Loucy (cell line): Measurements from ENCODE around the gene PRDM10.

Source experiments
- H2AFZ ChIP-seq: fragments of 200-600 bp; sonication (generic); 2 replicates; pipeline ENCODE4 v1.6.0; 2016; ENCODE audit warnings: antibody characterized with exemption, mild to moderate bottlenecking, low read length, moderate library complexity
- H3F3A ChIP-seq: fragments of 200-600 bp; 2 replicates; pipeline ENCODE4 v1.6.0; 2016; ENCODE audit warnings: antibody characterized with exemption, low read depth, mild to moderate bottlenecking
- H3K27me3 ChIP-seq: fragments of 200-600 bp; sonication (generic); 2 replicates; pipeline ENCODE4 v1.6.1; 2014; ENCODE audit warnings: low read length, mild to moderate bottlenecking; ENCODE audit not compliant: insufficient read depth, poor library complexity, severe bottlenecking
- H3K36me3 ChIP-seq: fragments of 200-600 bp; sonication (generic); 2 replicates; pipeline ENCODE4 v1.6.1; 2016; ENCODE audit warnings: low read length; ENCODE audit not compliant: insufficient read depth
- H3K4me1 ChIP-seq: fragments of 200-600 bp; sonication (generic); 2 replicates; pipeline ENCODE4 v1.5.1; 2014; ENCODE audit warnings: low read length, mild to moderate bottlenecking; ENCODE audit not compliant: insufficient read depth, poor library complexity, severe bottlenecking
- H3K4me2 ChIP-seq: fragments of 200-600 bp; sonication (generic); 2 replicates; pipeline ENCODE4 v1.6.0; 2014; ENCODE audit warnings: antibody characterized with exemption, low read length, low read depth, mild to moderate bottlenecking; ENCODE audit not compliant: poor library complexity, severe bottlenecking
- H3K4me3 ChIP-seq: fragments of 200-600 bp; sonication (generic); 2 replicates; pipeline ENCODE4 v1.5.1; 2014; ENCODE audit warnings: low read length, mild to moderate bottlenecking, mixed read lengths; ENCODE audit not compliant: poor library complexity, severe bottlenecking
- H3K79me2 ChIP-seq: fragments of 200-600 bp; sonication (generic); 2 replicates; pipeline ENCODE4 v1.6.1; 2014; ENCODE audit warnings: low read length; ENCODE audit not compliant: insufficient read depth
- H3K9ac ChIP-seq: fragments of 200-600 bp; sonication (generic); 2 replicates; pipeline ENCODE4 v1.6.0; 2014; ENCODE audit warnings: mild to moderate bottlenecking, low read depth, low read length, moderate library complexity; ENCODE audit not compliant: poor library complexity, severe bottlenecking
- H3K9me2 ChIP-seq: fragments of 200-600 bp; sonication (generic); replicated peaks from 2 replicates; pipeline ENCODE4 v1.6.1; 2016; ENCODE audit warnings: low read depth, low read length, mixed read lengths
- H3K9me3 ChIP-seq: fragments of 200-600 bp; sonication (generic); 2 replicates; pipeline ENCODE4 v1.6.1; 2014; ENCODE audit warnings: mild to moderate bottlenecking, antibody characterized with exemption, low read length, low read depth; ENCODE audit not compliant: insufficient read depth
- H4K20me1 ChIP-seq: fragments of 200-600 bp; sonication (generic); 2 replicates; pipeline ENCODE4 v1.6.0; 2014; ENCODE audit warnings: antibody characterized with exemption, low read length, mild to moderate bottlenecking; ENCODE audit not compliant: insufficient read depth, poor library complexity, severe bottlenecking
- CTCF ChIP-seq: fragments of 200-600 bp; sonication (generic); conservative IDR thresholded peaks from 2 replicates; pipeline ENCODE4 v1.5.1; 2014; ENCODE audit warnings: mild to moderate bottlenecking, antibody characterized with exemption, low read length
- EZH2phosphoT487 ChIP-seq: fragments of 200-600 bp; IDR thresholded peaks from 2 replicates; pipeline ENCODE4 v1.6.1; 2018; ENCODE audit warnings: antibody characterized with exemption, mild to moderate bottlenecking, moderate library complexity, borderline replicate concordance

PRDM10 gene

GRCh38 chr11:130031945-130032344 is 29.3 kb upstream of the PRDM10 start:
- H3K79me2 ChIP-seq: no peaks in the 10 kb centered on the region
- TF ChIP-seq CTCF (no peak), EZH2phosphoT487 (no peak)
- H4K20me1 ChIP-seq: no peaks in the 10 kb centered on the region
- H3K4me1 ChIP-seq: no peaks in the 10 kb centered on the region
- H3K9me2 ChIP-seq: no peaks in the 10 kb centered on the region
- H3K4me2 ChIP-seq: no peak overlapping the region
- no peaks in the 10 kb centered on the region for H3K9me3 ChIP-seq
- no peak overlapping the region for H2AFZ ChIP-seq
- H3K4me3 ChIP-seq: no peak overlapping the region
- no peaks in the 10 kb centered on the region for H3K27me3 ChIP-seq
- H3F3A ChIP-seq: no peaks in the 10 kb centered on the region
- H3K9ac ChIP-seq: no peak overlapping the region
- H3K36me3 ChIP-seq: no peaks in the 10 kb centered on the region

- Histone ChIP-seq H3K36me3 (no peaks in the 10 kb centered on the region), H3K4me3 (no peak overlapping the region), H3K27me3 (no peaks in the 10 kb centered on the region), H3K9me2 (no peaks in the 10 kb centered on the region), H4K20me1 (no peaks in the 10 kb centered on the region), H2AFZ (no peak overlapping the region), H3K4me2 (no peak overlapping the region), H3K79me2 (no peaks in the 10 kb centered on the region), H3K9ac (no peak overlapping the region), H3K4me1 (no peaks in the 10 kb centered on the region), H3K9me3 (no peaks in the 10 kb centered on the region), H3F3A (no peaks in the 10 kb centered on the region)
- no peak for TF ChIP-seq CTCF
- no peak for TF ChIP-seq EZH2phosphoT487
Observed at GRCh38 chr11:130031056-130031455, 28.4 kb upstream of the PRDM10 start.

GRCh38 chr11:130029137-130029536 is 26.5 kb upstream of the PRDM10 start:
- H4K20me1 ChIP-seq: no peaks in the 10 kb centered on the region
- H3F3A ChIP-seq: no peaks in the 10 kb centered on the region
- no peak overlapping the region for H3K9ac ChIP-seq
- TF ChIP-seq CTCF (no peak), EZH2phosphoT487 (no peak)
- H3K9me2 ChIP-seq: no peaks in the 10 kb centered on the region
- no peak overlapping the region for H2AFZ ChIP-seq
- no peaks in the 10 kb centered on the region for H3K9me3 ChIP-seq
- no peak overlapping the region for H3K4me3 ChIP-seq
- no peaks in the 10 kb centered on the region for H3K36me3 ChIP-seq
- no peak overlapping the region for H3K4me2 ChIP-seq
- no peaks in the 10 kb centered on the region for H3K79me2 ChIP-seq
- no peaks in the 10 kb centered on the region for H3K27me3 ChIP-seq
- H3K4me1 ChIP-seq: no peaks in the 10 kb centered on the region
